ENCODE results near the gene TTBK2. TPM values are rescaled to one million over a fixed set of nuclear protein-coding genes. Genes with fewer than 3 reads are reported as not detected.
A peak's percentile ranks its signal among the peaks of the same experiment; 100 is the strongest.

Gene TTBK2
- total and polyA plus RNA-seq, 4 donors = 1.0 to 6.4 (median 4.3) TPM

- H3K4me3 ChIP-seq (ENCODE audit: low read depth in 1 of 3, low read length in 3 of 3) = no peak overlapping the region
- peaks cover 0 to 15% (median 3%) of the 10 kb centered on the region in 4 donors for H3K36me3 ChIP-seq (ENCODE audit: control insufficient read depth in 4 of 4, insufficient read depth in 3 of 4, low read depth in 1 of 4, low read length in 3 of 4)
- H3K9me3 ChIP-seq (ENCODE audit: control insufficient read depth in 4 of 4, low read length in 3 of 4) = no peaks in the 10 kb centered on the region
- WGBS = 100% methylated on average over 1 of the region's 1 CpG
- no peak overlapping the region for H3K9ac ChIP-seq (ENCODE audit: low read depth in 1 of 2, low read length in 2 of 2)
- no peaks in the 10 kb centered on the region for H3K27me3 ChIP-seq (ENCODE audit: control insufficient read depth in 4 of 4, insufficient read depth in 4 of 4, low read length in 3 of 4)
- TF ChIP-seq ZBTB33 (IDR thresholded peaks at IDR 0.05) = no peak
- no peak for TF ChIP-seq REST (IDR thresholded peaks at IDR 0.05)
- TF ChIP-seq HNF4A (conservative IDR thresholded peaks at IDR 0.05) = no peak
- TF ChIP-seq JUND (IDR thresholded peaks at IDR 0.05) = no peak
- no peak for TF ChIP-seq SP1 (IDR thresholded peaks at IDR 0.05)
- TF ChIP-seq YY1 (IDR thresholded peaks at IDR 0.05) = no peak
- no peak for TF ChIP-seq CTCF (IDR thresholded peaks at IDR 0.05; ENCODE audit: low read depth, low read length, missing input control)
- no peak for TF ChIP-seq GABPA (IDR thresholded peaks at IDR 0.05 in 1 of 2, conservative IDR thresholded peaks at IDR 0.05 in 1 of 2)
- TF ChIP-seq ATF3 (IDR thresholded peaks at IDR 0.05) = no peak
- TF ChIP-seq FOXA2 (IDR thresholded peaks at IDR 0.05) = no peak
- no peak for TF ChIP-seq TAF1 (conservative IDR thresholded peaks at IDR 0.05)
- no peak for TF ChIP-seq EGR1 (IDR thresholded peaks at IDR 0.05; ENCODE audit: low read depth in 2 of 2)
- no peak for TF ChIP-seq MAX (IDR thresholded peaks at IDR 0.05)
- H3K27ac ChIP-seq (ENCODE audit: low read depth in 1 of 2, low read length in 2 of 2) = no peak overlapping the region
- peaks cover 0 to 6% (median 5%) of the 10 kb centered on the region in 4 donors for H3K4me1 ChIP-seq (ENCODE audit: control insufficient read depth in 4 of 4, insufficient read depth in 4 of 4, low read length in 3 of 4)
- no peak for DNase-seq (ENCODE audit: low spot score)
Measured at GRCh38 chr15:42749266-42749665, 171.3 kb downstream of the TTBK2 start.

- no peak for DNase-seq (ENCODE audit: low spot score)
- no peaks in the 10 kb centered on the region for H3K36me3 ChIP-seq (ENCODE audit: control insufficient read depth in 4 of 4, insufficient read depth in 3 of 4, low read depth in 1 of 4, low read length in 3 of 4)
- no peak overlapping the region for H3K27ac ChIP-seq (ENCODE audit: low read depth in 1 of 2, low read length in 2 of 2)
- peaks cover 0 to 9% (median 7%) of the 10 kb centered on the region in 4 donors for H3K4me1 ChIP-seq (ENCODE audit: control insufficient read depth in 4 of 4, insufficient read depth in 4 of 4, low read length in 3 of 4)
- H3K9ac ChIP-seq (ENCODE audit: low read depth in 1 of 2, low read length in 2 of 2) = no peak overlapping the region
- H3K27me3 ChIP-seq (ENCODE audit: control insufficient read depth in 4 of 4, insufficient read depth in 4 of 4, low read length in 3 of 4) = no peaks in the 10 kb centered on the region
- H3K4me3 ChIP-seq (ENCODE audit: low read depth in 1 of 3, low read length in 3 of 3) = no peak overlapping the region
- no peaks in the 10 kb centered on the region for H3K9me3 ChIP-seq (ENCODE audit: control insufficient read depth in 4 of 4, low read length in 3 of 4)
- WGBS = 83% methylated on average over 1 of the region's 1 CpG
- TF ChIP-seq SP1 (IDR thresholded peaks at IDR 0.05) = peak; percentile 20
- TF ChIP-seq YY1 (IDR thresholded peaks at IDR 0.05) = no peak
- TF ChIP-seq ATF3 (IDR thresholded peaks at IDR 0.05) = no peak
- peak; percentile 43 to 58 for TF ChIP-seq HNF4A (conservative IDR thresholded peaks at IDR 0.05)
- TF ChIP-seq RXRA (IDR thresholded peaks at IDR 0.05) = peak; percentile 55 to 58
Measured at GRCh38 chr15:42744195-42744594, 176.4 kb downstream of the TTBK2 start.

Data from liver (tissue), 9 donors.